Right ventricle myocardium superior (tissue), 1 donor: Measurements from ENCODE around the gene ZFYVE21. TPM values are rescaled to one million over a fixed set of nuclear protein-coding genes. Genes with fewer than 3 reads are reported as not detected.

Source experiments
- ATAC-seq: fragments of 200-7000 bp; cut with Tn5 transposase; one replicate; pipeline ENCODE4 v1.9.1; 2020; ENCODE audit warnings: mild to moderate bottlenecking; ENCODE audit not compliant: poor library complexity
- DNase-seq: peaks from one replicate; pipeline ENCODE4 v3.0.0-alpha.2; 2020
- intact Hi-C: fragments of 100-400 bp; cut with DNase I; formaldehyde crosslinking; loops from one replicate; pipeline ENCODE4 v1.11.2; 2022
- long read RNA-seq: library from polyadenylated mRNA; unstranded; transcript quantifications from one replicate; pipeline ENCODE4 v2.0.0, GENCODE V29; 2021
- total RNA-seq: library from RNA; stranded (reverse); fragmentation: NEBNext Ultra II Directional; extraction: Animal tissue kit (Norgen Biotek cat#: 25700); gene quantifications from one replicate; pipeline ENCODE4 v1.2.1, GENCODE V29; 2021
- donor health status: DM: no; HTN: yes; CAD: no; lungs with severe emphysema.

ZFYVE21 gene
- total RNA-seq: 46.2 TPM
- long read RNA-seq, transcript ZFYVE21-201 (8 exons, 1,521 nt): minor isoform, 5 of 139 reads
- long read RNA-seq, transcript ZFYVE21-202 (7 exons, 1,383 nt): major isoform, 130 of 139 reads
- long read RNA-seq, partial matches to known transcripts: 0 of 139 reads
- long read RNA-seq, other reads (novel, unspliced or antisense): 3 of 139 reads

DNA sequence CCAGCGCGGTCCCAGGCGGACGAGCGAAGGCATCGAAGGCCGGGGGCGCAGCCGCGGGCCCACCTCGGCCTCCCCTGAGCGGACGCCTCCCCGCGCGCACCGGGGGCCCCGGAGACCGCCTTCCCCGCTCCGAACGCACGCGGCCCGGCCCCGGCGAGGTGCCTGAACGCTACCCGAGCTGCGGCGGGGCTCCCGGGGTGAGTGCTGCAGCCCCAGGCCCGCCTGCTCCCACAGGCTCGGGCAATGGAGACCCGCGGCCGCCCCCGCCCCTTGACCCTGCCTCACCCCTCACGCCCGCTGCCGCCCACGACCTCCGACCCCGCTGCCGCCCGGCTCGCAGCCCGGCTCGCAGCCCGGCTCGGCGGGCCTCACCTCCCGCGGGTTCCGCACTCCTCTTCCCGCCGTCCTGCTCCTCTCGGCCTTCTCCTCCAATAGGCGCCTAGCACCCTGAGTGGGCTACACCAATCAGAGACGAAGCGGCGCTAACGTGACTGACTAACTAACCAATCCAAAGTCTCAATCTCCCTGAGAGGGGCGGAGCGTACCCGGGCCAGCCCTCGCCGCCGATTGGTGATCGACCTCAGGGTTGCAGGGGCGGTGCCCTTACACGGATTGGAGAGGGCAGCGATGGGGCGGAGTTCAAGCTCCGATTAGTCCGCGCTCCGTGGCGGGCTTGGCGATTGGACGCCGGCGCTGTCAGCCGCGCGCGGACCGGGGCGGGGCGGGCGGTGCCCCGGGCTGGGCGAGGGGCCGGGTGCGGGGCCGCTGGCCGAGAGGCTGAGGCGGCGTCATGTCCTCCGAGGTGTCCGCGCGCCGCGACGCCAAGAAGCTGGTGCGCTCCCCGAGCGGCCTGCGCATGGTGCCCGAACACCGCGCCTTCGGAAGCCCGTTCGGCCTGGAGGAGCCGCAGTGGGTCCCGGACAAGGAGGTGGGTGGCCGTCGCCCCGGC, at the start of gene ZFYVE21, which contains the start of gene XRCC3:
TSS of gene ZFYVE21 (plus strand) at position 759 of the 949 bp plus-strand sequence. CDS start at position 791, 32 bp downstream.
TSS of gene XRCC3 (minus strand) at position 400 of the 949 bp plus-strand sequence. CDS start 4,364 bp downstream, outside the sequence.
- ATAC-seq: peak; percentile 94
- DNase-seq: peak; percentile 100
- intact Hi-C loops: no loop called here

DNA sequence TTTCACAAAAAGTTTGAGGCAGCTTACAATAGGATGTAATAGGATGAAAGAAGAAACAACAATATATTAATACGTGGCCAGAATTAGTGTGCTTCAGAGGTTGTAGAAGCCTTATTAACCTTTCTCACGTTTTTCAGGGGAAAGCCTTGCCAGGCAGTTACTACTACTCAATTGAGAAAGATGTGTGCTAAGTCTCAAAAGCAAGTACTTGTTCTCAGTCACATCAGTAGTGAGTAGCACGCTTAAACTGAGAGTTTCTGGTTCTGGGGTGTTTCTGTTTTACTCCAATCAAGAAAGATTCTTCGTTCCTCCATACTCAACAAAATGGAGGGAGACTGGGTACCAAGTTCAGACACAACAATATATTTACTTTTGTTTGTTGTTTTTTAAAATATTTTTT, 47.9 kb upstream of the ZFYVE21 start:
- intact Hi-C loops: no loop called here
- ATAC-seq: no peak
- DNase-seq: no peak

DNA sequence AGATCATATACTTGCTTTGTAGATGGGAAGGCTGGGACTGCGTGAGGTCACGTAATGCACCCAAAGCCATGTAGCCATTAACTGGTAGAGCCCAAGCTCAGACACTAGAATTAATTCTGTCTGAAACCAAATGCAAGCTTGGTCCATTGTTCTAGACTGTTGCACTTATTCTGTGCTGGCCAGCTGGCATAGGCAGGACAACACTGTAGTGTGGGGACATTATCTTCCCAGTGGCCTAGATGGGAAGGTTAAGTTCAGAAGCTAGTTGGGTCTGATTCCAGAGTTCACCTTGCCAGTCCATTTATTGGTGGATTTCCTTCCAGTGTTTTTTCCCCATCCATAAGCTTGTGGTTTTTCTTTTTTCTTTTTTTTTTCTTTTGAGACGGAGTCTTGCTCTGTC, 47.5 kb upstream of the ZFYVE21 start:
- ATAC-seq (peak; percentile 61), DNase-seq (no peak)
- intact Hi-C loops: no loop called here

DNA sequence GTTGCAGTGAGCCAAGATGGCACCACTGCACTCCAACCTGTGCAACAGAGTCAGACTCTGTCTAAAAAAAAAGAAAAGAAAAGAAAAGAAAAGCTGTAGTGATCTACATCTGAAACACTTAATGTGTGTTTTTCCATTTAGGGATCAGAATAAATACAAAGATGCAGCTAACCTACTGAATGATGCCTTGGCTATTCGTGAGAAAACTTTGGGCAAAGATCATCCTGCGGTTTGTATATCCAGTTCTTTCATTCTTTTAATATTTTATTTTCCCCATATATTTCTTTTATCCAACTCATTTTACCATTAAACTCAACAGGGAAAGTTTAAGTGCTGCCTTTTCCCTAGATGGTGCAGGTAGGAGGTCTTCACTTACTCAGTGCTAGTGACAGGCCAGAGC, 46.2 kb upstream of the ZFYVE21 start:
- DNase-seq (no peak), ATAC-seq (no peak)
- intact Hi-C loops: no loop called here

DNA sequence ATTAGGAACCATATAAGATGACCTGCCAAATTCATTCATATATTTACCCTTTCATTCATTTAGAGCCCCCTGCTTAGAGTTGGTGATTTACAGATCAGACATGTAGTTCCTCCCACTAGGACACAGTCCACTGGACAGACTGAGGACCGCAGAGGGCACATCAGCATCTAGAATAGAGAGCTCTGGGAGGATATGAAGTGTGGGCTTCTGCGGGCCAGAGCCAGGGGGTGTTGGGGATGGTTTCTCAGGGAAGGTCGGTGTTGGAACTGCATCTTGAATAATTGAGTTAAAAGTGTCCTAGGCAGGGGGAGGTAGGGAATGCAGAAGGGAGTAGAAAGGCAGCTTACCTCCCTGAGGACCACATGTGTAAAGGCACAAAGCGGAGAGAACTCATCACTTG, 43.7 kb upstream of the ZFYVE21 start:
- intact Hi-C loops: no loop called here
- ATAC-seq: no peak

DNA sequence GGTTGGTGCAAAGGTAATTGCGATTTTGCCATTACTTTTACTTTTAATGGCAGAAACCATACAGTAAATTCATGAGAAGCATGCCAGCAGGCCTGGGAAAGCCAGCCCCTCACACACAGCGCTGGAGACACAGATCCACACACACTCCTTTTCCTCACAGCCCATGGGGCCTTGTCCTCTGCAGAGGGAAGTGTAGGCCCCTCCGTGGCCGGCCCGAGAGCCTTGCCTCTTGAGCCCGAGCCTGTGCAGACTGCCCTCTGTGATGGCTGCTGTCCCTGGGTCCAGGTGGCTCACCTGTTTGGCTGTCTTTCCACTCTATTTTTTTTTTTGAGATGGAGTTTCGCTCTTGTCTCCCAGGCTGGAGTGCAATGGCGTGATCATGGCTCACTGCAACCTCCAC, 39.7 kb upstream of the ZFYVE21 start:
- intact Hi-C loops: no loop called here
- ATAC-seq: no peak
- no peak for DNase-seq

More for the DNA sequence above, 43.7 kb upstream of the ZFYVE21 start:
- DNase-seq: no peak

DNA sequence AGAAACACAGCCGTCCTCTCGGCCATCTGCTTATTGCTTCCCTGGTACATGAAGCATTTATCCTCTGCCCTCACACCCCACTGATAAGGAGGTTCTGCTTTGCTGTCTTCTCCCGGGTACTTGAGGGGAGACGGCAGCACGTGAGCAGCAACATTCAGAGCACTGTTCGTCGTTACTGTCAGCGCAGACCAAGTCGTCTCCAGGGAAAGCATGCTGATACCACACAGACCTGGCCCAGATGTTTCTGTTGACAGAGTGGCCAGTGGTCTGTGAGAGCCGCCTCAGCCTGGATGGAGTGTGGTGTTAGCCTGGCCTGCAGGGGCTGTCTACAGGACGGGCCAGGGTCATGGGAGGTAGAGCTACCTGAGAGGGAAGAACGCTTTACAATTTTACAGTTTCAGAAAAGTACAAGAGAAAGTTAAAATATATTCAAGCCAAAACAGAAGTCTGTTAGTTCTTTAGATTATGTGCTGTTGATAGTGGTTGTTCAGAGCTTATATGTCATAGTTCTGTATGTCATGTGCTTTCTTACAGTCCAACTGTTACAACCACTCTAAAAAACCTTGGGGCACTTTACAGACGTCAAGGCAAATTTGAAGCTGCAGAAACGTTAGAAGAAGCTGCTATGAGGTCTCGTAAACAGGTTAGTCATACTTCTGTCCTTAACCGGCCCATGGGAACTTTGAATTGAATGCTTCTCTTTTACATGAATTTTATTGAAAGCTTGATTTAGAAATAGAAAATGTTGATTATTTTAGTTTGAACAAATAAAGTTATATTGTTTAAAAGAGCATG, 38.5 kb upstream of the ZFYVE21 start:
- DNase-seq (no peak), ATAC-seq (peak; percentile 32)
- intact Hi-C loops: no loop called here

DNA sequence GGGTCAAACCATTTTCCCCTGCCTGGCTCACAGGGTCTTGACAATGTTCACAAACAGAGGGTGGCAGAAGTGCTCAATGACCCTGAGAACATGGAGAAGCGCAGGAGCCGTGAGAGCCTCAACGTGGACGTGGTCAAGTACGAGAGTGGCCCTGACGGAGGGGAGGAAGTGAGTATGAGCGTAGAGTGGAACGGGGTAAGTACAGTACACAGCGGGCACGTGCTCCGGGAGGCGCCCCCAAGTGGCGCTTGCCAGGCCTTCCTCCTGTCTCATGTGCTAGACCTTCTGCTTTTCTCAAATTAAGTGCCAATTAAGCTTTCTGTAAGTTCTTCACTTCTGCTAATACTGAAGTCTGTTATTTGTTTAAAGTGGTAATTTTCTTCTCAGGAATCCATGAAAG, 36.3 kb upstream of the ZFYVE21 start:
- DNase-seq (peak; percentile 74), ATAC-seq (peak; percentile 64)
- intact Hi-C loops: no loop called here

DNA sequence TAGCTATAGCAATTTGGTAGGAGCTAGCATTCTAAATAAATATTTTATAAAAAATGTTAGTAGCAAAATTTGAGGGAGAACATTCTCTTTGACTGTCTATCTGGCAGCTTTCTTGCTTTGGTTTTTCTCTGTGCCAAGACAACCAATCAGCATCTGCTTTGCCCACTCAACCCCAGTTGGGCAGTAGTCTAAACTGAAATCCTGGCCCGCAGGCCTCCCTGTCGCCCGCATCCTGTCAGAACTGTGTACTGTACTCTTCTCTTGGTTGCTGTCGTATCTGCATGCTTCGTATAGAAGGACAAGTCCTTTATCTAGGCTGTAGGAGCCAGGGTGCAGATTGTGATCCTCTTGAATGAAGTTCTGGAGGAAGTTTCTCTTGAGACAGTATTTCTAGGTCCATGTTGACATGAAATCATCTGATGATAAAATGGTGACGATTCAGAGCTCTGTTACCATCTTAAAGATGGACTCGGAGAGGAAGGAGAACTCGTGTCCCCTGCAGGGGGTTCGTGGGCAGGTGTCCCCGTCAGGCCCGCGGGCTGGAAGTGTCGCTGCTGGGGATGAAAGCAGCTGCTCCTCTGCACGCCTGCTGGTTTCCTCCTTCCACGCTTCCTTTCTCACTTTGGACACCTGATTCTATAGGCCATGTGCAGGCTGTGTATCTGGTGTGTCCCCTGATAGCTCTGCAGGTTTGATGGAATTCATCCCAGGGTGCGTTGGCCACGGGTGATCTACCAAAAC, 34.9 kb upstream of the ZFYVE21 start:
- intact Hi-C loops: no loop called here
- ATAC-seq (no peak), DNase-seq (no peak)

DNA sequence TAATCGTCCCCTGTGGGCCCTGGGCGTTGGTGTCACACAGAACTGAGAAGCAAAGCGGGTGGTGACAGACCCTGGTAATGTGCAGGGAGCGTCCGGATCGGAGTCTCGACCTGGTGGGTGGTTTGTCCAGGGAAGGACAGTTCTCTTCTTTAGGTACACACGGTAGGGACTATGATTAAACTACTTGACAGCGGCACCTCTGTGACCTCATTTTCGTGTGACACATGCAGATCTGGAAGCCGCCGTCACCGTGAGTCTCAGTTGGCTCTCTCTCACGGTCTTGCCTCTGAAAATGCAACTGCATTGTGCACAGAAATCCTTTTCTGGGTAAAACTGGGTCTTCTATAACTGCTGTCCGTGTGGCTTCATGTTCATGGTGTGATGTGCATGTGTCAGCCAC, 32.5 kb upstream of the ZFYVE21 start:
- no peak for DNase-seq
- intact Hi-C loops: no loop called here
- peak; percentile 2 for ATAC-seq

DNA sequence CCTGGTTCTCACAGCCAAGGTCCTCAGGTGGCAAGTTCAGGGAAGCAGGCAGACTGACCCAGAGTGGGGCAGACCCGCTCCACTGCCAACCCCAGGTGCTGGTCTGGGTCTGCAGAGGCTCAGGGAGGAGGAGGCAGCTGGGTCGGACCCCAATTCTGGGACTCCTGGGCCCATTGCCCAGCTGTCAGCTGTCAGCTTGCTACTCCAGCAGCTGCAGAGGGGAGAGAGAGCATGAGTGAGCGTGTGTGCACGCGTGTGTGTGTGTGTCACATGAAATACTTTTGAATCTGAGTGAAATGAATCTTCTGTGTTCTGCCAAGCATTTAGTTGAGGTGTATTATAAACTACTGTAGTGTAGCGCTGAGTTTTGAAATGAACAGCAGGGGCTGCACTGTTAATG, 31.1 kb upstream of the ZFYVE21 start:
- ATAC-seq: peak; percentile 38
- DNase-seq: no peak
- intact Hi-C loops: no loop called here

DNA sequence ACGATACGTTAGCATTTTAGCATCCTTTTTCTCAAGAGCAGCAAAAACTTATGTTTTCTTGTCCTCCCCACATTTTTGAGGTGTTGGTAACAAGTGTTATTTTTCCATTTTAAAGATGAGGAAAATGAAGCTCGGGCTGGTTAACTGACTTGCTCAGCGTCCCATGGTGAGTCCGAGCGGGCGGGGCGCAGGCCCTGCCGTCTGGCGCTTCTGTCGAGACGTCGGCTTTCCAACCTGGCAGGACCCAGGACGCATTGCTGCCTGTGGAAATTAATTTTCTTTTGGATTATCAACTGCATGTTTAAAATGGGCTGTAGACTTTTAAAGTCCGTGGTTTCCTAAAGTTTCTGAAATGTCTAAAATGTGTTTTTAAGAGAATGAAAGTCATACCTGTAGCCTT, 30.7 kb upstream of the ZFYVE21 start:
- intact Hi-C loops: no loop called here
- ATAC-seq (no peak), DNase-seq (no peak)

DNA sequence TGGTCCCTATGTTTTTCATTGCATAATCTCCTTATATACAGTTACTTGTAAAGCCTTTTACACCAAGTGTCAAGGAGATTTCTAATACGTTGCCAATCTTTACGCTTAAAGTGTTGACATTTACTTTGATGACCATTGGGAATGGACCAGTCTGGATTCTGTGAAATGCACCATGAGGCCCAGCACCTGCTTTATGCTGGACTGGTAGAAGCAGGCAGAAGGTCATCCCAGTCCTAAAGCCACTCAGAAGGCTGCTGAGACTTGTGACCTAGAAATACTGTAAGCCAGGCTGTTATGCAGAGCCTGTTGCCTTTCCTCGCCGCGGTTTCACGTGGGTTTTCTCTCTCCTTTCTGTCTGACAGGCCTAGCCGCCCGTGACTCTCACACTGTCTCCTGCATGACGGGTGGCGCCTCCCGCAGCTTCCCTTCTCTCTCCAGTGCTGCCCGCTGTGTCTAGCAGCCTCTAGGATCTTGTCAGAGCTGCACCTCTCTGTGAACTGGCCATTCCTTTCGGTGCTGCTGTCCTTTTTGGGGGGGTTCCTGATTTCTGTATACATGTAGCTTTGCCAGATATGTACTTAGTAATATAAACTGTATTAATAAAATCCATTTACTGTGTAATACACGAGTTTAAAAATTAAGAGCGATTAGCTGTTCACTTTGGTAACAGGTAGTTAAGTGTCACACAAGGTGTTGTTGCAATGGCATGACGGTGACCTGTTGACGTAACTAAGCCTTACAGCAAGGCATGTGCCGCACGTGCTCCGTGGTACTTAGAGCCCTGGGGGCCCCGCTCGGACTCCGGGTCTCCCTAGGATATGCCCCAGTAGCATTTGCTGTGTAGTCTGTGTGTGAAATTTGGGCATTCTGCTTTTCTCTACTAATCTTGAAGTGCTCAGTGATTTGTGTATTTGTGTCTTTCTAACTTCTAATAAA, 30.1 kb upstream of the ZFYVE21 start:
- intact Hi-C loops: no loop called here
- DNase-seq (no peak), ATAC-seq (peak; percentile 21)

DNA sequence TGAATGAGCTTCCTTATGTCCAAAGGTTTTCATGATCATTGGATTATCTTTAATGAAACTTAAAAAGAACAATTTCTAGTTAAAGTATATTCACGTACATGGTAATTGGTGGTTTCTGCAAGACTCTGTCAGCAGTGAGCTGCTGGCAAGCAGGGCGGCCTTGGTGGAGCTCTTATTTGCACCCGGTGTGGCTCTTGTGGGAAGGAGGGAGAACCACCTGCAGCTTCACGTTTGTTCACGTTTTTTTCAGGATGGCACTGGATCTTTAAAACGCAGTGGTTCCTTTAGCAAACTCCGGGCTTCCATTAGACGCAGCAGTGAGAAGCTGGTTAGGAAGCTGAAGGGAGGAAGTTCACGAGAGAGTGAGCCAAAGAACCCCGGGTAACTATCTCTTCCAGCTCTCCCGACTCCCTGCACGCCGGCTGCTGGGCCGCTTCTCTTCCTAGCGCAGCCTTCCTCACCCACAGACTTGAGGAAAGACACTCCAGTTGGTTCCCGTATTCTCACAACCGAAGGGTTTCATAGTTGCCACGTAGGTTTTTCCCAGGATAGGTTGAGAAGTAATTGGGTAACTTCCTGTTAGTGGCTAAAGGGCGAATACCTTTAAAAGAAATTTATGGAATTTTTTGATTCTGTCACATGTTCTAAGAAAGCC, 28.7 kb upstream of the ZFYVE21 start:
- no peak for DNase-seq
- no peak for ATAC-seq
- intact Hi-C loops: no loop called here

DNA sequence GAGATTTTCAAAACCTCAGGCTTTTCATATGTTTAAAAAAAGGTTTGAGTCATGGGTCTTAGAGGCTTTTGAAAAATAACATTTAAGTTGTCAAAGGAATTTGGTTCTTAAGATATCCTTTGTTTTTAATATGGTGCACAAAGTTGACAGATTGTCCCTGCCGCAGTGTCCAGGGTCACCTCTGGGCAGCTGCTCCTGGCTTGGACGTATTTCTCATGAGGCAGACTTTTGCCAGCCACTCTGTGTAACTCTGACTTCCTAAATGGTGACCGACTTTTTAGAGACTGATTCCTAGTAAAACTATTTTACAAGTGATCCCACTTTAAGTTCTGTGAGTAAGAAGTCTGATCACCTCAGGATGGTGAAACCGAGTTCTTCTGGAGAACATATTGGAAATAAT, 27.9 kb upstream of the ZFYVE21 start:
- intact Hi-C loops: no loop called here
- no peak for DNase-seq
- ATAC-seq: peak; percentile 44

DNA sequence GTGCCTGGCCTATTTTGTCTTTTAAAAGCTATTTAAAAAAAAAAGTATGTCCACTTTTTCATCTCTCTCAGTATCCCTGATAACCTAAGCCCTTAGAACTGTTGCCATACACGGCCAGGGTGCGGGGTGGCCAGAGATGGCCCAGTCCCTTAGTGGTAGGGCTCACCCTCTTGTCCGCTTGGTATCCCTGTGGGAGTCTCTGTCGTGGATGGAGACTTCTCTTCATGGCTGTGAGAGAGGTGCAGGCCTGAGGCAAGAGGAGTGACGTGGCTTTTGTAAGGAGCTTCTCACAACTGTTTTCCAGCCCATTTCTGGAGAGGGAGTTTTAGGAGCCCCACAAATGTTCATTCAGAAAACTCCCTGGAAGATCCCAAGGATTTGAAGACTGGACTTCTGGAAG, 27.2 kb upstream of the ZFYVE21 start:
- intact Hi-C loops: no loop called here
- ATAC-seq (no peak), DNase-seq (no peak)
